A673 (cell line): Measurements from ENCODE around the gene PUS7. TPM values are rescaled to one million over a fixed set of nuclear protein-coding genes. Genes with fewer than 3 reads are reported as not detected.

ENCODE experiments used
- BruUV-seq: library from RNA; stranded (reverse); fragments of 400-500 nt; replicated peaks from 2 replicates; lab custom pipeline; 2021; lab: Mats Ljungman, UMichigan
- CTCF ChIA-PET: fragments of 300-600 bp; sonication (Branson Sonifier 250); formaldehyde crosslinking; loops from one replicate; lab custom pipeline; 2022; ENCODE audit warnings: antibody characterized with exemption; lab: Charles Lee
- POLR2A ChIA-PET: fragments of 300-600 bp; sonication (Branson Sonifier 250); formaldehyde crosslinking; loops from one replicate; lab custom pipeline; 2022; ENCODE audit warnings: antibody characterized with exemption; ENCODE audit not compliant: low non-redundant PET; lab: Charles Lee
- DNase-seq: peaks from one replicate; pipeline ENCODE4 v3.0.0-alpha.2; 2015; ENCODE audit warnings: low spot score
- H3K27ac ChIP-seq: fragments of 200-600 bp; sonication (generic); 2 replicates; pipeline ENCODE4 v1.5.1; 2016; ENCODE audit warnings: mixed run types, low read depth, mild to moderate bottlenecking, mixed read lengths, antibody characterized with exemption, low read length; ENCODE audit not compliant: poor library complexity, severe bottlenecking
- H3K27me3 ChIP-seq: fragments of 200-600 bp; sonication (generic); replicated peaks from 2 replicates; pipeline ENCODE4 v1.6.1; 2017; ENCODE audit warnings: mixed run types, low read depth, mild to moderate bottlenecking, mixed read lengths, antibody characterized with exemption, low read length; ENCODE audit not compliant: insufficient read depth, poor library complexity
- H3K36me3 ChIP-seq: fragments of 200-600 bp; sonication (generic); 2 replicates; pipeline ENCODE4 v1.6.1; 2016; ENCODE audit warnings: mixed run types, mild to moderate bottlenecking, mixed read lengths, antibody characterized with exemption, low read length; ENCODE audit not compliant: insufficient read depth, poor library complexity, severe bottlenecking
- H3K4me1 ChIP-seq: fragments of 200-600 bp; sonication (generic); 2 replicates; pipeline ENCODE4 v1.6.1; 2017; ENCODE audit warnings: mixed run types, mild to moderate bottlenecking, mixed read lengths, antibody characterized with exemption, low read length; ENCODE audit not compliant: insufficient read depth, poor library complexity, severe bottlenecking
- H3K4me3 ChIP-seq: fragments of 200-600 bp; sonication (generic); 2 replicates; pipeline ENCODE4 v1.5.1; 2016; ENCODE audit warnings: low read depth, mixed run types, mild to moderate bottlenecking, mixed read lengths, low read length; ENCODE audit not compliant: poor library complexity, severe bottlenecking
- H3K9me3 ChIP-seq: fragments of 200-600 bp; sonication (generic); 2 replicates; pipeline ENCODE4 v1.6.1; 2016; ENCODE audit warnings: mixed run types, low read depth, mild to moderate bottlenecking, mixed read lengths, antibody characterized with exemption, low read length; ENCODE audit not compliant: poor library complexity, severe bottlenecking
- EZH2 ChIP-seq: fragments of 200-600 bp; sonication (generic); IDR thresholded peaks from 2 replicates; pipeline ENCODE4 v1.6.1; 2017; ENCODE audit warnings: borderline replicate concordance, low read depth, mild to moderate bottlenecking, mixed read lengths, antibody characterized with exemption, low read length; ENCODE audit not compliant: poor library complexity, severe bottlenecking
- intact Hi-C: fragments of 100-400 bp; cut with micrococcal nuclease; formaldehyde crosslinking; loops from one replicate; pipeline ENCODE4 v1.10.0; 2022; ENCODE audit not compliant: unreplicated experiment
- total RNA-seq: library from RNA; stranded (reverse); gene quantifications from 2 replicates; pipeline ENCODE4 v1.2.3, GENCODE V29; 2021
- TF ChIP-seq, protein P1 (sequence below): fragments of 300-800, 200-600 bp; sonication (generic); conservative IDR thresholded peaks from 2 replicates; pipeline ENCODE4 v1.5.1; 2017; ENCODE audit warnings: low read depth, mild to moderate bottlenecking, antibody characterized with exemption, low read length, moderate library complexity, mixed read lengths

Gene PUS7
- total RNA-seq, 1 experiment from 2014 or later, result 40.8 TPM

DNA sequence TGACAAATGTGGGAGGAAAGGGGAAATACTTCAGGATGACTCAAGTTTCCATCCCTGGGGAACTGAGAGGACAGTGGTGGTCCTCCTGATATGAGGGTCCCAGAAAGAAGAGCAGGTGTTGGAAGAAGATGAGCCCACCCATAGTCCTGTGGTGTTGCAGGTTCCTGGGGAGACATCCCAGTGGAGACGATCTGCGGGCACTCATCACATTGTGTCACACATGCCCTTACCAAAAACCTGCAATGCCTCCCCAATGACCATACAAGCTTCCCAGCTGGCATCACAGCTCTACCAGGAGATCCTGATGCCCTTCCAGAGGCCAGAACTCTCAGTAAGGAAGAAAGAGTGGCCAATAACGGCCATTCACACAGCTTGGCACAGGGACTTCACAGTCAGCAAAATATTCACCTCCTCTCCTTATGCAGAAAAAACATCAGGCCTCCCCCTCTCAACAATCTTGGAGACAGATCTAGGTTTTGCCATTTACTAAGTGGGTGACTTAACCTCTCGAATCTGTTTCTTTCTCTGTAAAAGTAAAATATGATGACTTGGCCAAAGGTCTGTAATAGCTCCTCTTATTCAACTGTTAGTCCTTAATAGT, 9.0 kb downstream of the PUS7 start:
- intact Hi-C loops, result no loop called here
- POLR2A ChIA-PET, result no interaction called here

DNA sequence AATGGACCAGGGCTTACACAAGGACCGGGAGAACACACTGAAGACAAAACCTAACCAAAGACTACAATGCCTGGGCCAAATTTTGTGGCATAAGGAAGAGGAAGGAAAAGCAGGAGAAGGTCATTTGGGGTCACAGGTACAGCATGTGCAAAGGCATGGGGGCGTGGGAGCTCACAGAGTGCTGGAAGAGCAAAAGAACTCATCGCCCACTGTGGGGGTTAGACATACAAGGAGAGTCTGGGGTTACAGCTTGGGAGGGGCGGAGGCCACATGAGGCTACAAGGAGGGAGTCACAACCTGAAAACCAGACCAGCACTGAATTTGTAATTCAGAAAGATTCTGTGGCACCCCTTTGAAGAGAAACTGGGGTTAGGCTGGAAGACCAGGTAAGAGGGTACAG, 9.7 kb downstream of the PUS7 start:
- no TSS peak for BruUV-seq
- Histone ChIP-seq H3K9me3 (no peaks in the 10 kb centered on the region), H3K27ac (no peak overlapping the region), H3K4me1 (no peaks in the 10 kb centered on the region), H3K4me3 (no peak overlapping the region), H3K36me3 (peaks cover 18% of the 10 kb centered on the region), H3K27me3 (no peaks in the 10 kb centered on the region)
- TF ChIP-seq, protein P1, sequence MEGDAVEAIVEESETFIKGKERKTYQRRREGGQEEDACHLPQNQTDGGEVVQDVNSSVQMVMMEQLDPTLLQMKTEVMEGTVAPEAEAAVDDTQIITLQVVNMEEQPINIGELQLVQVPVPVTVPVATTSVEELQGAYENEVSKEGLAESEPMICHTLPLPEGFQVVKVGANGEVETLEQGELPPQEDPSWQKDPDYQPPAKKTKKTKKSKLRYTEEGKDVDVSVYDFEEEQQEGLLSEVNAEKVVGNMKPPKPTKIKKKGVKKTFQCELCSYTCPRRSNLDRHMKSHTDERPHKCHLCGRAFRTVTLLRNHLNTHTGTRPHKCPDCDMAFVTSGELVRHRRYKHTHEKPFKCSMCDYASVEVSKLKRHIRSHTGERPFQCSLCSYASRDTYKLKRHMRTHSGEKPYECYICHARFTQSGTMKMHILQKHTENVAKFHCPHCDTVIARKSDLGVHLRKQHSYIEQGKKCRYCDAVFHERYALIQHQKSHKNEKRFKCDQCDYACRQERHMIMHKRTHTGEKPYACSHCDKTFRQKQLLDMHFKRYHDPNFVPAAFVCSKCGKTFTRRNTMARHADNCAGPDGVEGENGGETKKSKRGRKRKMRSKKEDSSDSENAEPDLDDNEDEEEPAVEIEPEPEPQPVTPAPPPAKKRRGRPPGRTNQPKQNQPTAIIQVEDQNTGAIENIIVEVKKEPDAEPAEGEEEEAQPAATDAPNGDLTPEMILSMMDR, result no peak
- no peak for TF ChIP-seq EZH2
- DNase-seq, result no peak
- ChIA-PET CTCF (no interaction called here), POLR2A (no interaction called here)
- intact Hi-C loops, result no loop called here

More for the DNA sequence above, 9.0 kb downstream of the PUS7 start:
- Histone ChIP-seq H3K27me3 (no peaks in the 10 kb centered on the region), H3K27ac (no peak overlapping the region), H3K9me3 (no peaks in the 10 kb centered on the region), H3K4me1 (no peaks in the 10 kb centered on the region), H3K4me3 (no peak overlapping the region), H3K36me3 (peaks cover 14% of the 10 kb centered on the region)
- CTCF ChIA-PET, result no interaction called here
- BruUV-seq, result no TSS peak
- DNase-seq, result no peak
- TF ChIP-seq EZH2, result no peak
- TF ChIP-seq, protein P1, result no peak

DNA sequence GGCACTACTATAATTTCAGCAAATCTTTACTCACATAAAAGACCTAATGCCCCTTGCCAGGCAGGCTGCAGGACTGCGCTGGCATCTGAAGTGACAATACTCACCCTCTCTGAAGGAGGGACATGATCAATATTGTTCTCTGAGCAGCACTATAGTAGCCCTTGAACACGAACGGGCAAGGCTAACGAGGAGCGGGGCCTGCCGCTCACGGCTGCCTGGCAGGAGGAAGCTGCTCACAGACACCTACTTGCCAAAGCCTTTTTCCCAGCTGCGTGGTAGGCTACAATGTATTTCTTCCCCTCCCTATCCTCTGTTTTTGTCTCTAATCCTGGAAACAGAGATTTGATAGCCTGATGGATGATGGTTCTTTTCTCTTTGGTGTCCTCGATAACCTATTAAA, 19.9 kb downstream of the PUS7 start:
- TF ChIP-seq EZH2, result no peak
- TF ChIP-seq, protein P1, result no peak
- intact Hi-C loops, result no loop called here
- H3K4me1 ChIP-seq, result no peaks in the 10 kb centered on the region

More for the DNA sequence above, 19.9 kb downstream of the PUS7 start:
- no TSS peak for BruUV-seq
- Histone ChIP-seq H3K4me3 (no peak overlapping the region), H3K9me3 (no peaks in the 10 kb centered on the region), H3K36me3 (peaks cover 56% of the 10 kb centered on the region), H3K27ac (no peak overlapping the region), H3K27me3 (no peaks in the 10 kb centered on the region)
- ChIA-PET CTCF (no interaction called here), POLR2A (no interaction called here)
- no peak for DNase-seq
